ENCODE data around the gene BCL2L11.

BCL2L11 gene

DNA sequence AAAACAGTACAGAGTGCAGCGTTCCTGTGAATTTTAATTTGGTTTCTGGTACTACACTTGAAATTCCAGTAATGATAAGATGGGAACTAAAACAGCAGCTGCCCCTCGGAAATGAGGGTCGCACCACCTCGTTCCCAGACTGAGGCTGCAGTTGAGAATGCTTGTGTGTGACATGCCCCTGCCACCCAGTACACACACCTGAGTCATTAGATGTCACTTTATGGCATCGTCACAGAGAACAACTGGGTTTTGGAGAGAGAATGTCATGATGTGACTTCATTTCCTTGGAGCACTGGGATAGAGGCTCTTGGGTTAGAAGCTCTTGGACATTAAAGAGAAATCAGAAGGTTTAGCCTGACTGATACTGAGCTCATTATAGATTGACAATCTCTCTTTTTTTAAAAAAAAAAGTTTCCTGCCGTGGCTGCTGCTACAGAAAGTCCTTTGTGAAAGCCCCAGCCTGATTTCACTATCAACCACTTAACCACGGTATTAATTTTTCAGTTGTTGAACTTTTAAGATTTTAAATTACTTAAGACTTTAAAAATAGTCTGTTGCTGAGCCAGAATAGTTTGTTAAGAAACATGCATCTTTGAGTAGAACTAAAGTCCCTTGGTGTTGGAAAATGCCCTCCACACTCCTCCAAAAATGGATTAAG, 24.5 kb downstream of the BCL2L11 start:
- DNase-seq: no peak

DNA sequence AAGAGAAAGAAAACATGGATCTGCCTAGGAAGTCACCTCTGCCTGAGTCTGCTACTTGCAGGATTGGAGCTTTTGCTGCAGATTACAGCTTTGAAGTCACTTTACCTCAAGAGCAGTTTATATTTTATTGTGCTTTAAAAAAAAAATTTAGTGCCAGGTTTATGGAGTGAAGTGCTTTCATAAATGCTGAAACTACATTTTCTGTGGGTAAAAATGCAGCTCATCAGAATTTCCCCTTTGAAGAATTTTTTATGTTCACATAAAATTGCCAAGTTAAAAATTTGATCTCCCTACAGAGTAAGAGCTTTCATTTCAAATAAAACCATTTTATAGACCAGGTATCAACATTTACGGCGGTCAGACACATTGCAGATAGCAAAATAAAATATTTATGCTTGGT, 25.2 kb downstream of the BCL2L11 start:
- DNase-seq: no peak

DNA sequence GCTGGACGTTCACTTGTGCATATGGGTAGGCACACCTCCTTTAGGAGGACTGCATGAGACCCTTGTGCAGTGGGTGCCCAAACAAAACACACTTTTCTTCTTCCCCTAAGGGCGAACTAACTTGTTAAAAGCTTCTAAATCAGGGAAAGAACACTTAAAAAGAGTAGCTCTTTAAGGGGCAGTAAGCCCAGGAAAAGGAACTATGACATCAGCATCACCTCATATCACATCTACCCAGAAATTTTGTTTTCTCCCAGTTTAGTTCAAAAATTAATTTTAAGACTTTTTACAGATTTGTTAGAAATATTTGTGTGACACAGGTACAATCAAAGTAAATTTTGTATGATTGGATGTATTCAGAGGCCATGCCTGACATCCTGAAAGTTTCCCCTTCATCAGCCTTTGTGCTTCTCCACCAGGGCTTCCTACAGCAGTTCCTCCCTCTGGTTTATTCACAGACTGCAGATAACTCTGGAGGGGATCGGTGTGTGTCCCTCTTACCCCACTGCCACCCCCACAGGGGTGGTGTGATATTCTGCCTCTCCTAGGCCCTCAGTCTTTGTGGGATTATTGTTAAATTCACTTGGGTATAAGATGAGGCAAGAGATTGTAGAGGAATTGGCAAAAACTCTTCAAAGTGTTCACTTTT, 27.6 kb downstream of the BCL2L11 start:
- no peak for DNase-seq

DNA sequence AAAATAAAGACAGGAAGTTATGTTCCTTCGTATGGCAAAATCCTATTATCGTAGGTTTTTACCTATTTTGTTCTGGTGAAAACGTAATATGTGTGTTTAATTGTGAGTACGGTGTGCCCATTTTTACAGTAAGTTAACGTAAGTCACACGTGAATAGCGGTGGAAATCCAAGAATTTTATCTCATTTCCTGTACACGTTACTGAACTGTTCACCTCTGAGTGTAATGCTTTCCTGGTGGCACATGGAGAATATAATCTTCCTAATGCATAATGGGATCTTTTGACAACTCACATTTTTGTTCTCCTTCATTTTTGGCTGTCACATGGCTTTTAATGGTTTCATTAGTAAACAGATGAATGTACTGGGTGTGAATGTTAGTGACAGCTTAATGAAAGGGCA, 28.2 kb downstream of the BCL2L11 start:
- no peak for DNase-seq

DNA sequence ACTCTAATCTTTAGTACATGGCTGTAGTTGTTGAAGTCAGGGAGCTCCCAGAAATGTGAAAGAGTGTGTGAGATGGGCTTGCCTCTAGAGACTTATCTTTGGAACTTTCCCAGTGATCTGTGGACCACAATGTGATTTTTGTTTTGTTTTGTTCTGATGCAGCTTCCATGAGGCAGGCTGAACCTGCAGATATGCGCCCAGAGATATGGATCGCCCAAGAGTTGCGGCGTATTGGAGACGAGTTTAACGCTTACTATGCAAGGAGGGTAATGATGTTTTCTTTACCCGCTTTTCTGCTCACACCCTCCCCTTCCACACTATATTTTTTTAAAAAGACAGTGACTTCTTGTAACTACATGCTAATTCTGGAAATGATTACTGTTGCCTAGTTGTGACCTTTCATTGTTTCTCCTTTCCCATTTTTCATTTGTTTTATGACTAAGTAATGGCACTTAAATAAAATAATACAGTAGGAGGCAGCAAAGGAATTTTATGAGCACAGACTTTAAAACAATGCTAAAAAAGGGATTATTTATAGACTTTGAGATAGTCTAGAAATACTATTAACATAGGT, 29.3 kb downstream of the BCL2L11 start:
- DNase-seq: no peak

DNA sequence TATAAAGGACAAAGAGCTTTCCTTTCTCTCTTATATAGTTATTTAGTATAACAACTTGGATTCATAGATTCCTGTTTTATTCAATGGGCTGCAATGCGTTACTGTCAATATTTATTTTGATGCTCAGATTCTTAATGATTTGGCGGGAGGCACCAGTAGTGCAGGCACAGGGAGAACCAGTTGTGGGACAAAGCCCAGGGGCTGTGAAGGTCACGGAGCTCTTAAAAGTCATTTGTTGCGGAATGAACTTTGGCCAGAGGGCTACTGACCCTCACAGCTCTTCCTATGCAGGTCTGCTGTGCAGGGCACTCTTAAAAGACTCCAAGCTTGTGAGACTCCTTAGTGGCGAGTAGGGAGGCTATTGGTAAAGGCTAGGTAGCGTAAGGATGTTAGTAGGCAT, 34.0 kb downstream of the BCL2L11 start:
- no peak for DNase-seq

DNA sequence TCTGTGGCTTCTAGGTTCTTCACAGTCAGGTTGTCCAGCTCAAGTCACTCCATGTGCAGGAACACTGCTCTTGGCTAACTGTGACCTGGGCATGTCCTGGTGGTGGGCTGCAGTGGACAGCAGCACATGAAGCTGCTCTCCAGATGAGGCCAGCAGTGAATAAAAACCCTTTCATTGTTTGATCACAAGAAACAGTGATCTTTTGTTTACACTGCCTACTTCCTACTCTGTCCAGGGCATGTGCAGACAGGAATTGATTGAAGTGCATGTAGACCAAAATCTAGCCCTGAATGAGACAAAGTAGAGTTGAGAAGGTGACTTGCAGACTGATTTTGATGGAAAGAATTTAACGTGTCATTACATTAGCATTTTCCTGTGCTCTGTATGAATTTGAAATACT, 34.9 kb downstream of the BCL2L11 start:
- no peak for DNase-seq

DNA sequence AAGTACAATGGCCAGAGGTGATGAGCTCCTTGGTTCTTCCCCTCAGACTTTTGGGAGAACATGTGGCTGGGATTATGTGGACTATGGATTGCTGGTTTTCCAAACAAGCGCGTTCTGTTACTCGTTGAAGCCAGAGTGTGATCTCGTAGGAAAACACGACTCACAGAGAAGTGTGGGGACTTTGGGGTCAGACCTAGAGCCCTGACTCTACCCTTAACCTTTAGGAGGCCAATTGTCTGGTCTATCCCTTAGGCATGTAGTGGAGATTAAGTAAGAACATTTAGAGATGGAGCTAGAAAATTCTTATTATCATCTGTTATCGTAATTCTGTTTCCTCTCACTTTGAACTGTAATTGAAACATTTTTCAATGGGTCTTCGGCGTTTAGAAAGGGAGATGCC, 35.8 kb downstream of the BCL2L11 start:
- no peak for DNase-seq

DNA sequence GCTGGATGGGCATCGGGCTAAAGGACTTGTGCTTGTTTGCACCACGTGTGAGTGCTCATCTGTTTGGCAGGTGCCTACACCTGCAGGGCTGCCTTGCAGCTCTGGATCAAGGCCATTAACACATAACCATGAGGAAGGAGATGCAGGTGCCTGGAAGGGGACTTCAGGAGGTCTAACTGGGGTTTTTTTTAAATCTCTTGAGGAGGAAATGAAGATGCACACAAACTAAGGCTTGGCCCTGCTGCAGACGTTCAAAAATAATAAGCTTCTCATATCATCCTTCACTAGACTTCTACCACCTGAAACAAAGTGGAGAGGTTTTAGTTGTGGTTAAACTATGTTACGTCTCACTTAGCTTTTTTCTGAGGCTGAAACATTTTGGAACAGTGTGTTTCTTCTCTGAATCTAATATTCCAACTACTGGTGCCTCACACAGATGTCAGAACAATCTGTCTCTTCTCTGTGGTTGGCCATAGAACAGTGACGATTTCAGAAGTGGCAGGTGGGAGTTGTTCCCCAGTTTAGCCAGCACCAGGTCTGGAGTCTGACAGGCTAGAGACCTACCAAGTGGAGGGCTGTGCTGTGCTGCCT, 36.5 kb downstream of the BCL2L11 start:
- DNase-seq: no peak

DNA sequence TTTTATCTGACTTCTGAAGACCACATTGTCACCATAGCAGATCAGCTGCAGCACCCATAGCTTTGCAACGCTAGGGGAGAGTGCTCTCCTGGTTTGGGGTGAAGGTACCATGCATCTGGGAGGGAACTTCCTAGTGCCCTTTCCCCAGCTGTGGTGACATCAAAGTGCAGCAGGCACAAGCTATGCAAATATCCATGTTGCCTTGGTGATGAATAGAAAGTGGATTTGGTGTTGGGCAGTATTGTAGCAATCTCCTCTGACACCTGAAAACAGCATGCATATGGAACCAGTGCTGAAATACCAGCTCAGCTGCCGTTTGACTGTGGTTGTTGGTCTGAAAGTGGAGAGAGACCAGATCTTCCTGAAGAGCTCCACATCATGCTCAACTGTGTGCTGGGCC, 37.1 kb downstream of the BCL2L11 start:
- no peak for DNase-seq

DNA sequence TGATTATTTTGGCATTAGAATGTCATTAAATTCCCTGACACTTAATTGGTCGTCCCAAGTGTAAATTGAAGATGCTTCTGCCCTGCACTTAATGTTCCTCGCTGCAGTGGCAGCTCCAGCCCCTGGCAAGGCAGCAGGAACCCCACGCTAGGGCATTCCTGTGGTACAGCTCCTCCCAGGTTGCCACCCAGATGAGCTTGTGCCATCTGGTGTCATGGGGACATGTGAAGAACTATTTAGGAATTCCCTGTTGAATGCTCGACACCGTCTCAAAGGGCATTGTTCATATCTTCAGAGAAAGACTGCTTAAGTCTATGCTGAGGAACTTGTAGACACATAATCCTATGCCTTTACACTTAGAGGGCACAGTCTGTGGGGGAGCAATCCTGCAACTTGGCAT, 38.9 kb downstream of the BCL2L11 start:
- DNase-seq: no peak

DNA sequence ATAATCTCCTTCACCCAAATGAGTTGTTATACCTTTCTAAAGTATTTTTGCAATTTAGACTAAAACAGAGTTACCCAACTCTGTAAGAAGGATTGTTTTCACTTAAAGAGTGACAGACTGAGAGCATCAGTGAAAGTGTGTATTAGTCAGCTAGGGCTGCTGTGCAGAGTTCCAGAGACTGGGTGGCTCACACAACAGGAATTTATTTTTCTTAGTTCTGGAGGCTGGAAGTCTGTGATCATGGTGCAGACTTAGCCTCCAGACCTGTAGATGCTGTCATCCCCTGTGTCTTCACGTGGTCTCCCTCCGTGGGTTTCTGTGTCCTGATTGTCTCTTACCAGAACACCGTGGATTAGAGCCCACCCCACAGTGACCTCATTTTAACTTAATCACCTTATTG, 40.0 kb downstream of the BCL2L11 start:
- DNase-seq: no peak

DNA sequence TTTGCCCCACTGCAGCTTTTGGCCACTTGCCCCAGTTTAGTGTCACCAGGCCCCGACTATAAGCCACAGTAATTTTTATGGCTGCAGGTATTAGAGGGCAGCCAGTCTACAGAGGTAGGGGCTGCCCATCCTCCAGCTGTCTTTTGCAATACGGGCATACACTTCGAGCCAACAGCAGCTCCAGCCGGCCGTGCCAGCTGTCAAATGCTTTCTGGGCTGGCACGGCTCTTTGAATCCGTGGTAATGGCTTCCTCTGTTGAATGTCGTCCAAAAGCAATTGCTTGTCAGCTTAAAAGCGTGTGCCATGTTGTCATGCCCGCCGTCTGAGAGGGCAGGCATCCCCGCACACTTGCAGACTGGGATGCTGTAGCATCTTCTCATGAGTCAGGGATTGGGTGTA, 41.3 kb downstream of the BCL2L11 start:
- peak; percentile 68 for DNase-seq

DNA sequence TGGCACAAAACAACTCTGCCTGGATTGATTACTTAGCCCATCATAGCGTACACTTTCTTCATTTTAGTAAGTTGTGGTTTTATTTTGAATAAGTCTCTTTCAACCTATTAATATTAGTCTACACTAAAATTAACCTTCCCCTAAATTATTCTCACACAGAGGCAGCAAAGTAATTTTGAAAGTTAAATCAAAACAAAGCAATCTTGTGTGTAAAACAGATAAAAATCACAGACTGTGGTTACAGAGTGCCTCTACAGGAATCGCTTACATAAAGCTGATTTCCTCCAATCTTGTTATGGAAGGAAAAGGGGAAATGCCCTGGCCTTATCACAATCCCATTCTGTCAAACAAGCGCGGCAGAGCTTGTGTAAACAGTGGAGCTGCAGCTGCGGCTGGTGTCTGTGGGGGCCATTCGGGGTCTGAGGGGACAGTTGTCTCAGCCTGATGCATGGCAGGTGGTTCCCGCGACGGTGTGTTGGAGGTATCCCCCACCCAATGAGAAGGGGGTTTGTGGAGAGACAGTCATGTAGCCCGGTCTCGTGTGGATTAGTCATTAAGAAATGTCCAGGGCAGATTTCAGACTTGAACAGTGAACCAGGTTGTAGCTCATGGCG, 42.1 kb downstream of the BCL2L11 start:
- no peak for DNase-seq

DNA sequence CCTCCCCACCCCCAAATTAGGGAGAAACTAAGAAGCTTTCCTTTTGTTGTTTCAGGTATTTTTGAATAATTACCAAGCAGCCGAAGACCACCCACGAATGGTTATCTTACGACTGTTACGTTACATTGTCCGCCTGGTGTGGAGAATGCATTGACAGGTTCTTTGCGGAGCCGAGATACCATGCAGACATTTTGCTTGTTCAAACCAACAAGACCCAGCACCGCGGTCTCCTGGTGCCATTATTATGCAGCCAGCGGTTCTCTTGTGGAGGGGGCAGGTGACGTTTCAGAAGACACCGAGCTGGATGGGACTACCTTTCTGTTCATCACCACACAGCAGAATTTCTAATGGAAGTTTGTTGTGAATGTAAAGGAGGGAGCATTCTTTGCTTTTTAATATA, 43.4 kb downstream of the BCL2L11 start:
- no peak for DNase-seq

DNA sequence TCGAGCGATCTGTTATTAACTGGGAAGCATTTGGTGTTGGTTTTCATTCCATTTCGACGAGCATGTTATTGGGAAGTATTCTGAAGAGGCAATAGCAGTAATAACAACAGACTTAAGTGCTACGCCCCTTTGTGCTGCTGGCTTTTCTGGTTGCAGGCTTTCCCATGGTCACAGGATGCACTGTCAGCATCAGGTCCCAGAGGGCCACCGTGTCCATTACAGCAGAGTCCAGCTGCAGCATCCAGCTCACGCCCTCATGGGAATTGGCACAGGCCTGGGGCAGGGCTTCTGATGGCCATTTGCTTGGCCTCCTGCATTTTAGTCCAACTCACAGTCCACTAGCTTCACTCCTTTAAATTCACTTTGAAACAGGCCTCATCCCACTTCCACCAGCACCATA, 44.4 kb downstream of the BCL2L11 start:
- DNase-seq: peak; percentile 47

DNA sequence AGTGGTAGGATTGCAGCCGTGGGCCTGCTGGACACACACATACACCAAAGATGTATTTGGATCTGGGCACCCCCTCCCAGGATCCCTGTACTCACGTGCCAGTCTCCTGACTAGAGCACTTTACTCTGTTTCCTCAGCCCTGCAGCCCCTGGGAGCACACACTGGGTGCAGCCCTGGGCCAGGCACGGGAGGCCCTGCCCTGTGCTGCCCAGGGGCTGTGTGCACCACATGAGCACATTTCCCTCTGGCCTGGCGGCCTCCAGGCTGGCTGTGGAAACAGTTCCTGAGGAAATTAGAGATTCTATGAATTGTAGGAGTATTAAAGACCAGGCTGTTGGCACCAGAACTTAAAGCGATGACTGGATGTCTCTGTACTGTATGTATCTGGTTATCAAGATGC, 45.4 kb downstream of the BCL2L11 start:
- no peak for DNase-seq

DNA sequence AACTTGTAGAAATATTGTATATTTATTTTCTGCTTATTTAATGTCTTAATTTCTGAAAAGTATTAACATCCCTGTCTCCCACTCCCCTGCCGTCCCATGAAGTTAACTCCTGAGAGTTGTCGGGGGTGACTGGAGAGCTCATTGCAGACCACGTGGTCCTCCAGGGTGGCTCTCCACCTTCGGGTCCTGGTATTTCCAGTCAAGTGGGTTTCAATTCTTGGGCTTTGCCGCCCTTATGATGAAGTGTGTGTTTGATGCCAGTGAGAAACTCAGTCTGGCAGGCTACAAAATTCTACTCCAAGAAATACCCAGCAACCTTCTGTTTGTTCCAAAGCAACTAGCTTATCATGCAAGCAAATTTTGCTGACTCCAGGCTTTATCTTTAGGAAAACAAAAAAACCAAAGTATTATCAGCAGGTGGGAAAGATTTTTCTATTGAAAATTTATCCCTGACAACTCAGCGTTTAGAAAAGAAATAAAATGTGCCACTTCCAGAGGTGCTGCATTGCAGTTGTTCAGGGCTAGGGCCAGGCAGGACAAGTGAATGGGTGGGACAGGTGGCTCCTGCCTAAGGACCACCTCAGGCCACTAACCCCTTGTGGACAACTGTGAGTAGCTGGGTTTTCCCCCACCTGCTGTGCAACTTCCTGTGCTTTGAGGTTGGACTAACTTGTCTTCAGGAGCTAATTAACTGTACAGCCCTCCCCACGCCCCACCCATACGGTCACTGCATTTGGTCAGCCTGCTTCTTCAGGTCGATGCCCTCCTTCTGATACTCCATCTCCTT, 46.6 kb downstream of the BCL2L11 start:
- DNase-seq: no peak

DNA sequence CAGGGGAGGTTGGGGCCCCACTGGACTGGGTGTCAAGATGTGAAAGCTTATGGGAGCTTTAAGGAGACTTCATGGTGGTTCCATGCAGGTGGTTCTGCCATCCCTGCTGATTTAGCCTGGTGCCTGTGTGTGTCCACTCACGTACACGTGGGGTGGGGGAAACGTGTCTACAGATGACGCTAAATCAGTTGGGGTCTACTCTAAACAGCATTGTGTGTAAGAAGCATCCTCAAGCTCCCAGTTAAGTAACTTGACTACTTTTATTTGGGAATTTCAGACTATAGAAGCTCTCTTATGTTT, 47.1 kb downstream of the BCL2L11 start:
- DNase-seq: no peak

DNA sequence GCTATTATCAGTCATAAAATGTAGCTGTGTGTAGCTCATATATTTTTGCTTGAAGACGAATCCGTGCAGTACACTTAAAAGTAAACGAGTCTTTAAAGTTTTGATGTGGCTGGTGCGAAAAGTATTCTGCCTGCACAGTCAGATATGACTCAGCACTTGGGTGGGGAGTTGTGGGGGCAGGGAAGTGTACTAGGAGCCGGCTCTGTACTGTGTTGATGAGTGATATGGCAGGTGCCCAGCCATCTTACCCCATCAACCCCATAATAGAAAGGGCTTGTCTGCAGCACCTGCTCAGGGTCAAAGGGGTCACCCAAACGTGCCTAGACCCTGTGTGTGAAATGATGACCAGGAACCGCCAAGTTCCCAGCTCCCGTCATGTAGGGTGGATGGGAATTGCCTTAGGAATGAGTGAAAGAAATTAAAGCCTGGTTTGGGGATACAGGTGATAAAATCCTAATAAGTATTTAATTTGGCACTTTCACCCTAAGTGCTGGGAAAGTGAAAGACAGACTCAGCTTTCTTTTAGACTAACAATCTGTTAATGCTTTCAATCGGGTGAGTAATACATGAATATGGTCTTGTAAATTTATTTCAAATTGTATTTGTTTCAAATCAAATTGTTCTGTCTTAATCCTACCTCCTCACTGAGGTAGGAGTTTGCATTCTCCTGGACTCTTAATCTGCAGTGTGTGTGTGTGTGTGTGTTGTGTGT, 48.0 kb downstream of the BCL2L11 start:
- DNase-seq: peak; percentile 33

DNA sequence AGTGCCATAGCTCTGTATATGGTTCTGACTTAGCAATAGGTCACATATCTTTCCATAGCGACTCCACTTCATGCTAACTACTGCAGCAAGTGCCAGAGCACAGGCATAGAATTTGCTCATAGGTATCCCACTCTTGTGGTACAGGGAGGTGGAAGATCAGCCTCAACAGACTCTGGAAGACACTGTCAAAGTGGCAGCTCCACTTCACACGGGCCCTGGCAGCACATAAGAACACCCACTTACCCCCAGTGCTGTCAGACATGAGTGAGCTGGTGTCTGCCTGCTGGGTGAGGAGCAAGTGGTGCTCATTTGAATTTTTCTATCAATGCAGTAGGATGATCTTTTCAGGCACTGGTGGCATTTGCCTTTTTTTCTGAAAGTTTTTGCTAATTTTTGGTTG, 48.6 kb downstream of the BCL2L11 start:
- DNase-seq: no peak

DNA sequence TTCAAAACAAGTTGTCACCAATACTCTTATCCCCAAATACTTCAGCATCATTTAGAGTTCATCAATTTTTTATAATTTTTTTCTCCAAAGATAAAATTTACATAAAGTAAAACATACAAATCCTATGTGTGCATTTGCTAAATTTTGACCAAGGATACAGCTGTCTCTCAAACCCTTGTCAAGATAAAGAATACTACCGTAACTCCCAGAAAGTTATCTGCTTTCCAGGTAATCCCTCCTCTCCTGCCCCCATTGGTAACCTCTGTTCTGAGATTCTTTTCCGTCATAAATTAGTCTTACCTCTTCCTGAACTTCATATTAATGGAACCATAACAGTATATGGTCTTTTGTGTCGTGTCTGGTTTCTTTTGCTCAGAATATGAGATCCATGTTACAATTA, 49.2 kb downstream of the BCL2L11 start:
- DNase-seq: no peak

All from right hindlimb (tissue), 1 donor.